Lower leg skin (tissue), 3 donors: ENCODE measurements around the gene MLH3.

Source experiments
- CTCF ChIP-seq, 3 donors: fragments of 450-650 bp; IDR thresholded peaks; one replicate each; pipeline ENCODE4 v1.5.1; 2016; ENCODE audit warnings: antibody characterized with exemption in 3 of 3, mild to moderate bottlenecking in 3 of 3, moderate library complexity in 2 of 3
- POLR2A ChIP-seq, 2 donors: fragments of 450-650 bp; IDR thresholded peaks; one replicate each; pipeline ENCODE4 v1.6.1; 2016 to 2017; ENCODE audit warnings: antibody characterized with exemption in 2 of 2, mild to moderate bottlenecking in 1 of 2, moderate library complexity in 1 of 2

GRCh38 chr14:75070383-75070782 lies 19.1 kb upstream of the MLH3 start:
- TF ChIP-seq CTCF (IDR thresholded peaks at IDR 0.05) (no peak), POLR2A (IDR thresholded peaks at IDR 0.05) (no peak)
